Measurements from ENCODE around the gene BCAP29.

The BCAP29 gene

DNA sequence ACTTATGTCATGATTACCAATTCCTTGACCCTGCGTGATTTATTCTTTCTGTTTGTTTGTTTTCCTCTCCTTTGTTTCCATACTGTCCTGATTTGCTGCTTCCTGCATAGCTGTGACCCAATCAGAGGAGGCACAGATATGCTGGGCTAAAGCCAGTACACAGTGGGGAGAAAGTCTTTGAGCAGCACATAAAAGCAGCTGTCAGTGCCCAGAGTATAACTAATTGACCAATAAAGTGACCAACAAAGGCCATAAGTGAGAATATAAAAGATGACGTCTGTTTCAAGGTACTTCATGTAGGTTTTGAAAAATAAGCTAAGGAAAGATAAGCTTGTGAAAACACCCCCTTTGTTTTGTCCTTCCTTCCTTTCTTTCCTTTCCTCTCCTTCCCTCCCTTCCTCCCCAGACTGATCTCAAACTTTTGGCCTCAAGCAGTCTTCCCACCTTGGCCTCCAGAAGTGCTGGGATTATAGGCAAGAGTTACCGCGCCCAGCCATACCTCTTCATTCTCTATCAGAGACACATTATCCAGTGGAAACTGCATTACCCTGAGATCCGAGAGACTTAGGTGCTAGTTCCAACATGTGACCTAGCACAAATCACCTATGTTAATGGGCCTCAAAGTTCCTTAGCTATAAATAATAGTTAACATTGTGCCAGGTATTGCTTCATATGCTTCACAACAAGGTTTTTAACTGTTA lies 17.0 kb downstream of the BCAP29 start:
- Mint-ChIP-seq H3K4me3 (no peak overlapping the region), H3K27ac (no peak overlapping the region), H3K36me3 (ENCODE audit: low read depth) (peaks cover 15% of the 10 kb centered on the region), H3K27me3 (no peaks in the 10 kb centered on the region), H3K4me1 (no peaks in the 10 kb centered on the region), H3K9me3 (no peaks in the 10 kb centered on the region)
- no peak for ATAC-seq
- no peak for DNase-seq

- no peaks in the 10 kb centered on the region for H3K4me1 Mint-ChIP-seq
- no peaks in the 10 kb centered on the region for H3K9me3 Mint-ChIP-seq
- no peaks in the 10 kb centered on the region for H3K27me3 Mint-ChIP-seq
- no peak overlapping the region for H3K27ac Mint-ChIP-seq
- DNase-seq (no peak), ATAC-seq (no peak)
- H3K4me3 Mint-ChIP-seq: no peak overlapping the region
- peaks cover 15% of the 10 kb centered on the region for H3K36me3 Mint-ChIP-seq (ENCODE audit: low read depth)
Observed at GRCh38 chr7:107597582-107597916, 17.5 kb downstream of the BCAP29 start.

DNA sequence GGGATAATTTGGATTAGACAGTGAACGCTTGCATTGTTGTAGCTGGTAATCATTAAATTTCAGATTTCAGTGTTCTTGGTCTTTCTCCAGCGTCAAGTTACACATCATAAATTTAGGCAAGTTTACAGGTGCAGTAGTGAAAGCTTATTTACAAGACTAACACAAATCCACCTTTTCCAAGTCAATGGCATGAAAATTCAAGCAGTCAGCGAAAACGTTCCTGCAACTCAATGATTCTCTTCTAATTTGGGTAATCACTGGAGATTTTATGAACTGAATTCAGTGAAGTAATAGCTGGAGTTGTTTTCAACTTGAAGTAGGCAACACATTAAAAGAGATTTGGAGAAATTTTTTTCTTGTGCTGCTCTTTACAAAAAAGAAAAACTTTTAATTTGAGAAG lies 17.9 kb downstream of the BCAP29 start:
- Mint-ChIP-seq H3K27me3 (no peaks in the 10 kb centered on the region), H3K27ac (no peak overlapping the region), H3K4me3 (no peak overlapping the region), H3K4me1 (no peaks in the 10 kb centered on the region), H3K36me3 (ENCODE audit: low read depth) (peaks cover 15% of the 10 kb centered on the region), H3K9me3 (no peaks in the 10 kb centered on the region)
- DNase-seq: no peak
- no peak for ATAC-seq

DNA sequence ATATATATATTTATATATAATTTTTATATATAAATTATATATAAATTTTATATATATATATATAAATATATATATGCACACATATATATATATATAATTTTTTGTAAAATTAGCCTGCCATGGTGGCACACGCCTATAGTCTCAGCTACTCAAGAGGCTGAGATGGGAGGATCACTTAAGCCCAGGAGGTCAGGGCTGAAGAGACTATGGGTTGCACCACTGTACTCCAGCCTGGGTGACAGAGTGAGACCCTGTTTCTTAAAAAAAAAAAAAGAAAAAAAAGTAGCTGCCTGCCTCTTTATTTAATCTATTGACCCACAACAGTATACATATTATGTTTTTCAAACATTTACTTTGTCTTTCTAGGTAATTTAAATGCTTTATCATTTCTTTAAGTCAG lies 19.2 kb downstream of the BCAP29 start:
- H3K4me3 Mint-ChIP-seq: no peak overlapping the region

DNA sequence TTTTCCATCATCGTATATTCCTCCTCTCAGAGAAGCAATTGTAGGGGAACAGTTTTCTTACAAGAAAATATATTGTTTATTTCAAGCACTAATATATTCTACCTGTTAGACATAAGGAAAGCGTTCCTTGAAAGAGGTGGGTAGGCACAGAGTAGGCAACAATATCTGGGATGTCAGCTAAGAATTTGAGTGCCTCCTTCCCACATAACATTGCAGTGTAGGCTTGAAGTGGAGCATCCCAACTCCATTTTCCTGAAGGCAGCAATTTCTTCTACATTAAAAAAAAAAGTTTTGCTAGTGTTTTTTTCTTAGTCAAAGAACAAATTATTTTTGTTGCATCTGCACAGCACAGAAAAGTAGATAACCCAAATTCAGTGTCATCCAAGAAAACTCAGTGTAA lies 20.8 kb downstream of the BCAP29 start:
- no peaks in the 10 kb centered on the region for H3K4me1 Mint-ChIP-seq
- no peak for ATAC-seq
- peaks cover 3% of the 10 kb centered on the region for H3K36me3 Mint-ChIP-seq (ENCODE audit: low read depth)

More for the DNA sequence above, 19.2 kb downstream of the BCAP29 start:
- no peaks in the 10 kb centered on the region for H3K4me1 Mint-ChIP-seq
- H3K27ac Mint-ChIP-seq: no peak overlapping the region
- no peaks in the 10 kb centered on the region for H3K9me3 Mint-ChIP-seq
- no peaks in the 10 kb centered on the region for H3K27me3 Mint-ChIP-seq
- peaks cover 8% of the 10 kb centered on the region for H3K36me3 Mint-ChIP-seq (ENCODE audit: low read depth)
- DNase-seq (no peak), ATAC-seq (no peak)

DNA sequence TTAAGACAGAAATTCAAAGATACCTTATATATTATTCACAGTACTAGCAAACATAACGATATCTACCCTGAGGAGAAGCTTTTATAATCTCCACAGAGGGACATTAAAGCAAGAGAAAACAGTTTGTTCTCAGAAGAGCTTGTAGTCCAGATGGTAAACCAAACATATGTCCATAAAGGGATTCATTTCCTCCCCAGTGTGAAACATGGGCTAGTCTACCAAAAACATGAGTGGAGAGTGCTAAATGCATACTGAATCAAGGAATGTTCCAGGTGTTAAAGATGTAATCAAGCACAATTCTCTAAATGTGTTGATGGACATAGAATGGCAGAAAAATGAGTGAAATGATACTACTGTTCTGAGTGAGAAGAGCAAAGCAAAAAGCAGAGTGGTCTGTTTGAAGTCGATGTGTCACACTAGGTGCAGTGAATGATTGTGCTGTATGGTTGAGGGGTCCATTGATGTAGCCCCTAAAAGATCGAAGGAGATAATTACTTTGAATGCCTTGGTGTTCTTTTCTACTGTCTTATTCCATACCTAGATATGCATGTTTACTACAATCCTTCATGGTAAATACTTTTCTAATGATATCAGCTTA lies 25.3 kb downstream of the BCAP29 start:
- Mint-ChIP-seq H3K27me3 (no peaks in the 10 kb centered on the region), H3K9me3 (no peaks in the 10 kb centered on the region), H3K36me3 (ENCODE audit: low read depth) (peaks cover under 1% of the 10 kb centered on the region), H3K4me3 (no peak overlapping the region), H3K27ac (no peak overlapping the region), H3K4me1 (no peaks in the 10 kb centered on the region)
- DNase-seq (no peak), ATAC-seq (no peak)

More for the DNA sequence above, 20.8 kb downstream of the BCAP29 start:
- no peak for DNase-seq
- no peaks in the 10 kb centered on the region for H3K27me3 Mint-ChIP-seq
- no peak overlapping the region for H3K27ac Mint-ChIP-seq
- H3K9me3 Mint-ChIP-seq: no peaks in the 10 kb centered on the region
- H3K4me3 Mint-ChIP-seq: no peak overlapping the region

- Mint-ChIP-seq H3K4me3 (no peak overlapping the region), H3K9me3 (no peaks in the 10 kb centered on the region), H3K27me3 (no peaks in the 10 kb centered on the region), H3K36me3 (ENCODE audit: low read depth) (no peaks in the 10 kb centered on the region), H3K27ac (no peak overlapping the region), H3K4me1 (no peaks in the 10 kb centered on the region)
- no peak for ATAC-seq
- no peak for DNase-seq
Observed at GRCh38 chr7:107606303-107606702, 26.3 kb downstream of the BCAP29 start.

- DNase-seq (no peak), ATAC-seq (no peak)
- Mint-ChIP-seq H3K36me3 (ENCODE audit: low read depth) (peaks cover 9% of the 10 kb centered on the region), H3K4me3 (no peak overlapping the region), H3K27ac (no peak overlapping the region), H3K4me1 (no peaks in the 10 kb centered on the region), H3K27me3 (no peaks in the 10 kb centered on the region), H3K9me3 (no peaks in the 10 kb centered on the region)
Observed at GRCh38 chr7:107609811-107610261, 29.8 kb downstream of the BCAP29 start.

DNA sequence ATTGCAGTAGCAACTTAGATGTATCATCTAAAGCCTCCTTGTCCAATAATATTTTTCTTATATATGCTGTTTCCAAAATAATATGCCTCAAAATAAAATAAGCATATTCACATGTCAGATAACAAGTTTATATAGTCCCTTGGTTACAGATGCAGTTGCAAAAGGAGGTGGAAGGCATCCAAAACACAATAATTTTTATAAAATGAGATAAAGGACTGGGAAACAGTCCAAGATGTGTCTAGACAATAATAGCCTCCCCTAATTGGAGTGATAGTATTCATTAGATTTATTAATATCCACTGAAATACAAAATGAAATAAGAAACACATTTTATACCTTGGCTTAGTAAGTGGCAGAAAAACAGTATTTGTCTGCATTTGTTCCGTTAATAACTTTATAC lies 30.3 kb downstream of the BCAP29 start:
- no peaks in the 10 kb centered on the region for H3K27me3 Mint-ChIP-seq
- no peak for ATAC-seq
- peaks cover 12% of the 10 kb centered on the region for H3K36me3 Mint-ChIP-seq (ENCODE audit: low read depth)

DNA sequence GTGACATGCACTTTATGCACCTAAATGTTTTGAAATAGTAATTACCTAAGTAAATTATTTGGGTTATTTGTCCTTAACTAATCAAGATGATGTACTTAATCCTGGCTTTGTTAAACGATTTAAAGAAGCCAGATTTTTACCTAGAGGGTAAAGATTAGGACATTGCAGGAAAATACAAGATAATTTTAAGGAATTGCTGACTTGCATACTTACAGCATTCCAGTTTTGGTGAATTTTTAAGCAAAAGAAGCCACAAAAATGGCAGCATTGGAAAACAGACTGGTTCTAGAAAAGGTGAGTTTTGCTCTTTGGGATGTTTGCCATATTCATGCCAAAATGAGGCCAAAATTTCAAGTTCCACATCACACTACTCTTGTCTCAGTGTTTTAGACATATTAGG lies 33.4 kb downstream of the BCAP29 start:
- Mint-ChIP-seq H3K4me3 (no peak overlapping the region), H3K27me3 (no peaks in the 10 kb centered on the region), H3K4me1 (no peaks in the 10 kb centered on the region), H3K27ac (no peak overlapping the region), H3K36me3 (ENCODE audit: low read depth) (peaks cover 14% of the 10 kb centered on the region), H3K9me3 (no peaks in the 10 kb centered on the region)
- no peak for ATAC-seq
- no peak for DNase-seq

More for the DNA sequence above, 30.3 kb downstream of the BCAP29 start:
- H3K27ac Mint-ChIP-seq: no peak overlapping the region
- DNase-seq: no peak
- H3K4me1 Mint-ChIP-seq: no peaks in the 10 kb centered on the region
- H3K9me3 Mint-ChIP-seq: no peaks in the 10 kb centered on the region
- no peak overlapping the region for H3K4me3 Mint-ChIP-seq

- Mint-ChIP-seq H3K27me3 (no peaks in the 10 kb centered on the region), H3K36me3 (ENCODE audit: low read depth) (peaks cover 14% of the 10 kb centered on the region), H3K27ac (no peak overlapping the region), H3K4me1 (no peaks in the 10 kb centered on the region), H3K4me3 (no peak overlapping the region), H3K9me3 (no peaks in the 10 kb centered on the region)
- no peak for DNase-seq
- ATAC-seq: no peak
Observed at GRCh38 chr7:107613948-107614347, 33.9 kb downstream of the BCAP29 start.

DNA sequence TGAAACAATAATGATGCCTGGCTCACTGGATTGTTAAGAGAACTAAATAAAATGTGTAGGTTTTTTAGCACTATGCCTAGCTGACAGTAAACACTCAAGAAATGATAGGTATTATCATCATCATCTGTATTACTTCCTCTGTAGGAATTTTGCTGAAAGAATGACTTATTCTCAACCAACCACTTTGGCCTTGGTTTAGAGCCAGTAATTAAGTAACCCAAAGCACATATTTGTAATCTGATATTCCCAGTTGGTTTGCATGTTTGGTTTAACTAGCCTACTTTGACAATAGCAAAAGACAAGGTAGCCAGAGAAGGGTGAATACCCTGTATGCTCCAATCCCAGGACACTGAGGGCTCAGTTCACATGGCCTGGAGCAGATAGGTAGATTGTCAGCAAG lies 34.4 kb downstream of the BCAP29 start:
- no peak for ATAC-seq

DNA sequence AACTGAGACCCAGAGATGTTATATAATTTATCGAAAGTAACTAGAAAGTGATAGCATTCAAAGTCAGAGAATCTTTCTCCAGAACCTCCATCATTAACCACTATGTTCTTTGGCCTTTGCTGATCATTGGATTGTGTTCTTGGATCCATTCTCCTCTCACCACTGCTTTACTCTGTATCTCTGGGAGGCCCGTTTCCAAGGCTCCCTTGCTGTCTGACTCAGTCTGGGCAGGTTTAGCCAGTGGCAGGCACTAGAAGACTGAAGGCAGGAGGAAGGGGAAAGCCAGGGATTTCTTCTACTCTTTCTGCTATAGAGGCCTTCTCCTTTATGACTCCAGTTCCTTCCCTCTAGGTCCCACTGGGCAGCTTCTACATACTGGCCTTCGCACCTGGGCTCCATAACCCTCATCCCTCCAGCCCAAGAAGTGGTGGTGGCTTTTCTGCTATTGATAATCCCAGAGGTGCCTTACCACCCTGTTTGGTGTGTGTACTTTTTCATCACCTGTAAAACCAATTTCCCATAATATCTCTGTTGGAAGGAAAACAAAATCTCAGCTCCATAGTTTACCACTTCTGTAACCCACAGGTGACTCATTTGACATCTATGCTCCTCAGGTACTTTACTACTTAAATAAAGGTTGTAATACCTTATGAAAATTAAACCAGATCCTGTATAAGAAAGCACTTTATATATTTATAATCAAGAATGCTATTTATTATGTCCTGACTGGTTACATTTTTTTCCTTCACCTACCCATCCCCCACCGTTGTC lies 36.0 kb downstream of the BCAP29 start:
- H3K4me3 Mint-ChIP-seq: no peak overlapping the region
- ATAC-seq: no peak
- H3K27ac Mint-ChIP-seq: no peak overlapping the region

More for the DNA sequence above, 34.4 kb downstream of the BCAP29 start:
- Mint-ChIP-seq H3K36me3 (ENCODE audit: low read depth) (peaks cover 14% of the 10 kb centered on the region), H3K27me3 (no peaks in the 10 kb centered on the region), H3K4me3 (no peak overlapping the region), H3K27ac (no peak overlapping the region), H3K4me1 (no peaks in the 10 kb centered on the region), H3K9me3 (no peaks in the 10 kb centered on the region)
- DNase-seq: no peak

GRCh38 chr7:107622429-107622828 lies 42.4 kb downstream of the BCAP29 start:
- DNase-seq (no peak), ATAC-seq (no peak)
- H3K4me3 Mint-ChIP-seq: no peak overlapping the region
- H3K27me3 Mint-ChIP-seq: no peaks in the 10 kb centered on the region
- H3K9me3 Mint-ChIP-seq: no peaks in the 10 kb centered on the region
- H3K36me3 Mint-ChIP-seq (ENCODE audit: low read depth): peaks cover 3% of the 10 kb centered on the region
- no peaks in the 10 kb centered on the region for H3K4me1 Mint-ChIP-seq
- no peak overlapping the region for H3K27ac Mint-ChIP-seq

More for the DNA sequence above, 36.0 kb downstream of the BCAP29 start:
- Mint-ChIP-seq H3K9me3 (no peaks in the 10 kb centered on the region), H3K27me3 (no peaks in the 10 kb centered on the region), H3K4me1 (no peaks in the 10 kb centered on the region), H3K36me3 (ENCODE audit: low read depth) (peaks cover 17% of the 10 kb centered on the region)
- DNase-seq: no peak

- H3K36me3 Mint-ChIP-seq (ENCODE audit: low read depth): peaks cover 3% of the 10 kb centered on the region
- no peak for DNase-seq
- no peaks in the 10 kb centered on the region for H3K4me1 Mint-ChIP-seq
- H3K27ac Mint-ChIP-seq: no peak overlapping the region
- no peaks in the 10 kb centered on the region for H3K9me3 Mint-ChIP-seq
- no peaks in the 10 kb centered on the region for H3K27me3 Mint-ChIP-seq
- H3K4me3 Mint-ChIP-seq: no peak overlapping the region
- ATAC-seq: no peak
Observed at GRCh38 chr7:107622894-107623293, 42.8 kb downstream of the BCAP29 start.
